MM.1S (cell line): Measurements from ENCODE around the gene MATK.

Experiments used
- DNase-seq: peaks from one replicate; pipeline ENCODE4 v3.0.0-alpha.2; 2015
- H2AFZ ChIP-seq: fragments of 300-600 bp; sonication (generic); 2 replicates; pipeline ENCODE4 v1.6.0; 2016; ENCODE audit warnings: antibody characterized with exemption, low read length
- H3F3A ChIP-seq: fragments of 300-600 bp; sonication (generic); 2 replicates; pipeline ENCODE4 v1.6.1; 2016; ENCODE audit warnings: mild to moderate bottlenecking, antibody characterized with exemption, low read length, moderate library complexity, mixed read lengths; ENCODE audit not compliant: insufficient read depth
- H3K27ac ChIP-seq: fragments of 300-600 bp; sonication (generic); 2 replicates; pipeline ENCODE4 v1.5.1; 2016; ENCODE audit warnings: mild to moderate bottlenecking, low read length
- H3K27me3 ChIP-seq: fragments of 300-600 bp; sonication (generic); replicated peaks from 2 replicates; pipeline ENCODE4 v1.6.0; 2016; ENCODE audit warnings: low read length; ENCODE audit not compliant: insufficient read depth
- H3K36me3 ChIP-seq: fragments of 300-600 bp; sonication (generic); replicated peaks from 2 replicates; pipeline ENCODE4 v1.6.1; 2016; ENCODE audit warnings: mild to moderate bottlenecking, low read length, mixed read lengths; ENCODE audit not compliant: insufficient read depth
- H3K4me1 ChIP-seq: fragments of 300-600 bp; sonication (generic); 2 replicates; pipeline ENCODE4 v1.6.1; 2016; ENCODE audit warnings: low read length, mixed read lengths
- H3K4me2 ChIP-seq: fragments of 300-600 bp; sonication (generic); 2 replicates; pipeline ENCODE4 v1.6.0; 2016; ENCODE audit warnings: low read depth, low read length
- H3K4me3 ChIP-seq: fragments of 300-600 bp; sonication (generic); 2 replicates; pipeline ENCODE4 v1.5.1; 2016; ENCODE audit warnings: low read length, mixed read lengths
- H3K79me2 ChIP-seq: fragments of 300-600 bp; sonication (generic); 2 replicates; pipeline ENCODE4 v1.6.1; 2016; ENCODE audit warnings: mixed run types, low read length, mixed read lengths
- H3K9ac ChIP-seq: fragments of 300-600 bp; sonication (generic); 2 replicates; pipeline ENCODE4 v1.6.1; 2016; ENCODE audit warnings: low read length, mixed read lengths
- H3K9me2 ChIP-seq: fragments of 300-600 bp; sonication (generic); replicated peaks from 2 replicates; pipeline ENCODE4 v1.6.1; 2016; ENCODE audit warnings: mild to moderate bottlenecking, low read length, mixed read lengths; ENCODE audit not compliant: insufficient read depth
- H3K9me3 ChIP-seq: fragments of 300-600 bp; sonication (generic); replicated peaks from 2 replicates; pipeline ENCODE4 v1.6.1; 2016; ENCODE audit warnings: mild to moderate bottlenecking, low read length, mixed read lengths; ENCODE audit not compliant: insufficient read depth
- H4K20me1 ChIP-seq: fragments of 300-600 bp; sonication (generic); 2 replicates; pipeline ENCODE4 v1.6.1; 2016; ENCODE audit warnings: mild to moderate bottlenecking, low read length, moderate library complexity, mixed read lengths; ENCODE audit not compliant: insufficient read depth
- CTCF ChIP-seq: fragments of 300-600 bp; sonication (generic); IDR thresholded peaks from 2 replicates; pipeline ENCODE4 v1.5.1; 2016; ENCODE audit warnings: antibody characterized with exemption, low read length, mixed read lengths
- EZH2 ChIP-seq: fragments of 300-600 bp; sonication (generic); optimal IDR thresholded peaks from 2 replicates; pipeline ENCODE3; 2017; ENCODE audit warnings: low read depth, mild to moderate bottlenecking, antibody characterized with exemption, low read length, mixed read lengths
- EZH2phosphoT487 ChIP-seq: fragments of 300-600 bp; sonication (generic); IDR thresholded peaks from 2 replicates; pipeline ENCODE4 v1.6.1; 2018; ENCODE audit warnings: antibody characterized with exemption, low read length

MATK gene

GRCh38 chr19:3785938-3786824 lies at the start of gene MATK:
Gene MATK (minus strand): TSS chr19:3786381. CDS start chr19:3785135, 1,246 bp downstream.
- no peak within 1 kb of the TSS for H3K4me3 ChIP-seq
- H3K27ac ChIP-seq, result no peak within 1 kb of the TSS
- H3K4me2 ChIP-seq, result no peak within 1 kb of the TSS

GRCh38 chr19:3835055-3835435 lies 48.9 kb upstream of the MATK start:
- no peaks in the 10 kb centered on the region for H4K20me1 ChIP-seq
- TF ChIP-seq CTCF (no peak), EZH2 (no peak), EZH2phosphoT487 (no peak)
- no peaks in the 10 kb centered on the region for H3K79me2 ChIP-seq
- DNase-seq, result no peak
- no peaks in the 10 kb centered on the region for H3F3A ChIP-seq
- H3K4me1 ChIP-seq, result no peaks in the 10 kb centered on the region
- H2AFZ ChIP-seq, result no peak overlapping the region
- no peaks in the 10 kb centered on the region for H3K9me3 ChIP-seq
- no peaks in the 10 kb centered on the region for H3K36me3 ChIP-seq
- no peak overlapping the region for H3K4me3 ChIP-seq
- no peak overlapping the region for H3K9ac ChIP-seq
- peaks cover 87% of the 10 kb centered on the region for H3K27me3 ChIP-seq
- no peak overlapping the region for H3K27ac ChIP-seq
- H3K9me2 ChIP-seq, result no peaks in the 10 kb centered on the region
- no peak overlapping the region for H3K4me2 ChIP-seq

More at GRCh38 chr19:3785938-3786824, at the start of gene MATK:
- no peaks in the 10 kb centered on the region for H3K9me3 ChIP-seq
- no peaks in the 10 kb centered on the region for H3K79me2 ChIP-seq
- no peaks in the 10 kb centered on the region for H3K4me1 ChIP-seq
- H3K27me3 ChIP-seq, result peaks cover 77% of the 10 kb centered on the region
- H3K9ac ChIP-seq, result no peak within 1 kb of the TSS
- H3F3A ChIP-seq, result no peaks in the 10 kb centered on the region
- no peaks in the 10 kb centered on the region for H3K9me2 ChIP-seq
- no peaks in the 10 kb centered on the region for H3K36me3 ChIP-seq
- no peaks in the 10 kb centered on the region for H4K20me1 ChIP-seq
- TF ChIP-seq EZH2phosphoT487, result no peak
- no peak for TF ChIP-seq EZH2
- no peak for TF ChIP-seq CTCF
- DNase-seq, result no peak
- H2AFZ ChIP-seq, result no peak within 1 kb of the TSS

- H3K9me3 ChIP-seq, result no peaks in the 10 kb centered on the region
- no peaks in the 10 kb centered on the region for H3K4me1 ChIP-seq
- H3K9ac ChIP-seq, result no peak overlapping the region
- H4K20me1 ChIP-seq, result no peaks in the 10 kb centered on the region
- no peak overlapping the region for H2AFZ ChIP-seq
- H3K4me3 ChIP-seq, result no peak overlapping the region
- no peak overlapping the region for H3K4me2 ChIP-seq
- no peaks in the 10 kb centered on the region for H3K9me2 ChIP-seq
- no peaks in the 10 kb centered on the region for H3F3A ChIP-seq
- no peak for DNase-seq
- TF ChIP-seq EZH2phosphoT487, result no peak
- no peak for TF ChIP-seq CTCF
- peak; percentile 19 for TF ChIP-seq EZH2
- H3K36me3 ChIP-seq, result no peaks in the 10 kb centered on the region
- no peaks in the 10 kb centered on the region for H3K79me2 ChIP-seq
- H3K27me3 ChIP-seq, result peaks cover 87% of the 10 kb centered on the region
- H3K27ac ChIP-seq, result no peak overlapping the region
Measured at GRCh38 chr19:3834349-3835054, 48.3 kb upstream of the MATK start.
